HG03469 (cell line): ENCODE measurements around the gene MRPS15.
"Not testable (repeated sequence)": the region's sequence is repeated elsewhere in the genome, so short reads cannot be mapped to it uniquely, and the experiment has no call there.

Experiments
- ATAC-seq: cut with Tn5 transposase; IDR thresholded peaks from one replicate; pipeline ENCODE4 v1.9.1; 2021; ENCODE audit warnings: mild to moderate bottlenecking, moderate library complexity, moderate number of reproducible peaks; ENCODE audit not compliant: unreplicated experiment

The MRPS15 gene

DNA sequence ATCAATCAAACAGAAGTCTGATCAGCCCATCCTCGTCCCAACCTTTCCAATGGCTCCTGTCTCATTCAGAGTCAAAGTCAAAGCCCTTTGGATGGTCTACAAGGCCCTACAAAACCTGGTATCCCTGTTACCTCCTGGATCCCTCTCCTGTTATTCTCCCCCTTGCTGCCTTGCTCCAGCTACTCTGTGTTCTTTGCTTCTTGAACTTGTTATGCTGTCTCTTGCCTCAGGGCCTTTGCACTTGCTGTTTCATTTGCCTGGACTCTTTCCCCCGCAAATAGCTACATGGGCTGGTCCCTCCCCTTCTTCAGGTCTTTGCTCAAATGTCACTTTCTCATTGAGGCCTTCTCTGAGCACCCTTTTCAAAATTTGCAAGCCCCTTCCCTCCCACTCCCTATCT, 19.9 kb upstream of the MRPS15 start:
- no peak for ATAC-seq

DNA sequence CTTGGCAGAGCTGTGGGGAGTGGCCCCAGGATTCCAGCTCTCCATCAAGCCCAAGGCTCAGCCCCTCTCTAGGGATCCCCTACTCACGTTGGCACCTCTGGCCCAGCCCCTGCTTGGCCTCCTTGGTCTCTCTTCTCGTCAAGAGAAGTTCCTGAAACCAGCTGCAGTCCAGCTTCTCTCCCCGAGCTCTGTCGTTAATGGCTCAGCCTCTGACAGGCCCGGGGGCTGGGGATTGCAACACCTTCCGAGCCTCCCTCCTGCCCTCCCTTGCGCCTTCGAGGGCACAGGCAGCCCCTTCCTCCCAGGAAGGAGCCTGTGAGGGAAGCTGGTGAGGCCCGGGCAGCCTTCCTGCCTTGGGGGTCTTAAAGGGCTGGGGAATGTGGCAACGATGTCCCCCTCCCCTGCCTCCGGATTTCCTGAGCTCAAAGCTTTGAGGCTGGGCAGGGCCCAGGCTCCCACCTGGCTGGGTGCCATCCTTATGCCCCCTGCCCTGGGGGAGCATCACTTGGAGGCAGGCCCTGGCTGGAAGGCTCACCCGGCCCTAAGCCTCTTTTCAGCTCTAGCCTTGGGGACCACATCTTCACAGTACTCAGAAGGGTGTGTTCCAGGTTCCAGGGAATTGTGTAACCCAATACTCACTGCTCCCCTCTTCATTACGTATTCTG, 18.7 kb upstream of the MRPS15 start, which contains the start of gene CSF3R:
Gene CSF3R, minus strand, starts transcription at position 190 of the 665 bp plus-strand sequence. CDS start 3,417 bp downstream, outside the sequence.
- ATAC-seq = no peak

DNA sequence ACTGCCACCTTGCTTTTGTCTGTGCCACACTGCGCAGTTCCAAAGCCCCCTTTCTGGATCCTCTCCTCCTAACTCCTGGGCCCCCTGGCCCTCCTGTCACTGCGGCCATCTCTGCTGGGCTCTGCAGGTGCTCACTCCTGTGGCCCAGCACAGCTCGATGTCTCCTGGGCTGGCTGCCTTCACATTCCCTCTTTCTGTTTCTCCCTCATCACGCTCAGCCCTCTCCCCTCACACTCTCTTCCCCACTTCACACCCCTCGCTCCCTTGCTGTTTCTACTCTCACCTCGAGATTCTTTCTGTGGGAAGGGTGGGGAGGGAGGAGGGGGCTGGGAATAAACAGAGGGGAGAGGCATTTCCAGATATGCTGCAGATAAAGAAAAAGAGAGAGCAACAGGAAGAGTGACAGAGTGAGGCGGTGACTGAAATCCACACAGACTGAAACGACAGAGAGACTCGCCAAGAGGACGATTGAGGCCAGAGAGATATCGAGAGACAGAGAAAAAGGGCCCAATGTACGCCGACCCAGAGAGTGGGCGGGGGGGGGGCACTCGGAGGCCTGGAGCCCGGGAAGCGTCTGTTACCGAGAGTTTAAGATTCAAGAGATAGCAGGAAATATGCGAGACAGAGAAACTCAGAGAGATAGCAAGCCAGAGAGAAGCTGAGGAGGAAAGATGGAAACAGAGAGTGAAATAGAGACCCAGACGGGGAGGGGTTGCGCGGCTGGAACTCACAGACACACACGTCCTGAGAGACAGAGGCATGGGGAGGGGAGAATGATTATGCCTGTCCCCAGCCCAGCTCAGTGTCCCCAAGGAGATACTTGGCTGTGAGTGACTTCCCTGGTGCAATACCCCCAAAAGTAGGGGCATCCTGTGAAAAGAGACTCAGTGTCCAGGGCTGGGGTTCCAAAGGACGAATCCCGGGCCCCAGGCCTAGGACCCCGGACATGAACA, 17.9 kb upstream of the MRPS15 start:
- ATAC-seq = no peak

- ATAC-seq = no peak
Observed at GRCh38 chr1:36481091-36481490, 16.9 kb upstream of the MRPS15 start.

DNA sequence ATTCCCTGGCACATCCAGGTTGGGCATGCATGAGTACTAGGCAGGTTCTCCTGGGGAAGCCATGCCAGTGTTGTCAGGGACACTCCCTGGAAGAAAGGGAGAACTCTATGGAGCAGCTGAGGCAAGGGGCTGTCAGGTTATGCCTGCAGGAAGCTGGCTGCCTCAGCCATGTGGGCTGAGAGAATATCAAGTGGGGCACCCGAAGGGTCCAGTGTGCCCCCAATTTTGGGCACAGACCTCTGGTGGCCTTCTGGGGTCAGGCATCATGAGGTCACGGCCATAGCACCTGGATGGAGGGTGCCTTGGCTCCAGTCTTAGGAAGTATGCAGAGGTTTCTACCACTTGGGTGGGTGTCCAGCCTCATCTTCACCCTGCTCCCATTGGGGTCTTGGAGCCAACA, 16.0 kb upstream of the MRPS15 start:
- no peak for ATAC-seq

- no peak for ATAC-seq
Observed at GRCh38 chr1:36479505-36480051, 15.4 kb upstream of the MRPS15 start.

DNA sequence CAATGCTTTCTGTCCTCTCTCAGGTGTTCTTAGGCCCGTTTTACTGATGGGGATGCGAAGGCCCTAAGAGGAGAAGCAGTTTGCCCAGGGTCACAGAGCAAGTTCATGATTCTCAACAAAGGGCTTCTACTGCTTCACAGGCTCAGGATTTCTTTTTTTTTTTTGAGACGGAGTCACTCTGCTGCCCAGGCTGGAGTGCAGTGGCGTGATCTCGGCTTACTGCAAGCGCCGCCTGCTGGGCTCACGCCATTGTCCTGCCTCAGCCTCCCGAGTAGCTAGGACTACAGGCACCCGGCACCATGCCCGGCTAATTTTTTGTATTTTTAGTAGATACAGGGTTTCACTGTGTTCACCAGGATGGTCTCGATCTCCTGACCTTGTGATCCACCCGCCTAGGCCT, 13.4 kb upstream of the MRPS15 start:
- ATAC-seq = not testable (repeated sequence)

- no peak for ATAC-seq
Observed at GRCh38 chr1:36476945-36477344, 12.8 kb upstream of the MRPS15 start.

- no peak for ATAC-seq
Observed at GRCh38 chr1:36475910-36476604, 11.9 kb upstream of the MRPS15 start.

GRCh38 chr1:36475341-36475740, 11.2 kb upstream of the MRPS15 start:
- ATAC-seq = no peak

GRCh38 chr1:36472656-36473055, 8.5 kb upstream of the MRPS15 start:
- ATAC-seq = no peak

- ATAC-seq = no peak
Observed at GRCh38 chr1:36471830-36472641, 7.9 kb upstream of the MRPS15 start.

- no peak for ATAC-seq
Observed at GRCh38 chr1:36469163-36469562, 5.0 kb upstream of the MRPS15 start.

GRCh38 chr1:36467700-36468455, 3.7 kb upstream of the MRPS15 start:
- ATAC-seq = no peak

DNA sequence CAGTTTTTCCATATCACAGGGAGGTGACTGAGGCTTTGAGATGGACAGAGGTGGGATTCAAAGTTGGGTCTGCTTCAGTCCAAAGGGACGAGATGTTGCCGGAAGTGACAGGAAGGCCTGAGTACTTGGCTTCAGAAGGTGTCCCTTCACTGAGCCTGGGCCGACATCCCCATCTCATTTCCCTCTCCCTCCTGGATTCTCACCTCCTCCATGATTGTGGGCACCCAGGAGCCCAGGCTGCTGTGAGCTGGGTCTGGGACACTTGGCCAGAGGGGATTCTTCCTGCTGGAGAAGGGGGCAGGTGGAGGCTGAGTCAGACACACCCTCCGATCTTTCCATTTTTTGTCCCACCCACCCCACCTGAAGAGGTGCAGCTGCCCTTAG, 2.8 kb upstream of the MRPS15 start:
- ATAC-seq = no peak

- no peak for ATAC-seq
Observed at GRCh38 chr1:36466370-36467026, 2.3 kb upstream of the MRPS15 start.

DNA sequence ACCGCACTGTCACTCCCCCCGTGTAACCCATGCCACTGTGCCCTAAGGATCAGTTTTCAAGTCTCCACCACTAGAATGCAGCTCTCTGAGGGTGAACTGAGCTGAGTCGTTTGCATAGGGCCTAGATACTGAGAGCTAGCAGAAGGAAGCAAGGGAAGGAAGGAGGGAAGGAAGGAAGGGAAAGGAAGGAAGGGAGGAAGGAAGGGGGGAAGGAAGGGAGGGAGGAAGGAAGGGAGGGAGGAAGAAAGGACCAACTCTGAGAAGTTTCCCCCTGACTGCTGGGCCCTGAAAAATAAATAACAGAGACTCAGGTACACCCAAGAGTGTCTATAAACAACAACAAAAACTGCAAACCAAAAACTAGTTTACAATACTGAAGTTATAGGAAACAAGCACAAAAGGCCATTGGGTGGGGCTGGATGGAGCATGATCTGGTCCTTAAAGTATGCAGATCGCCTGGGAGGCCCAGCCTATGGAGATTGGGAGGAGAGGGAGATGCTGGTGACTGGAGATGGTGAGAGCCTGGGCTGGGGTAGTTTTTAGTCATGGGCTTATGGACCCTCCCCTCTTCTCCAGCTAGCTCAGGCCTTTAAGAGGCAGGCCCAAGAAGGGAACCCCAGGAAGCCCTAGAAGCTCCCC, 1.7 kb upstream of the MRPS15 start:
- no peak for ATAC-seq

DNA sequence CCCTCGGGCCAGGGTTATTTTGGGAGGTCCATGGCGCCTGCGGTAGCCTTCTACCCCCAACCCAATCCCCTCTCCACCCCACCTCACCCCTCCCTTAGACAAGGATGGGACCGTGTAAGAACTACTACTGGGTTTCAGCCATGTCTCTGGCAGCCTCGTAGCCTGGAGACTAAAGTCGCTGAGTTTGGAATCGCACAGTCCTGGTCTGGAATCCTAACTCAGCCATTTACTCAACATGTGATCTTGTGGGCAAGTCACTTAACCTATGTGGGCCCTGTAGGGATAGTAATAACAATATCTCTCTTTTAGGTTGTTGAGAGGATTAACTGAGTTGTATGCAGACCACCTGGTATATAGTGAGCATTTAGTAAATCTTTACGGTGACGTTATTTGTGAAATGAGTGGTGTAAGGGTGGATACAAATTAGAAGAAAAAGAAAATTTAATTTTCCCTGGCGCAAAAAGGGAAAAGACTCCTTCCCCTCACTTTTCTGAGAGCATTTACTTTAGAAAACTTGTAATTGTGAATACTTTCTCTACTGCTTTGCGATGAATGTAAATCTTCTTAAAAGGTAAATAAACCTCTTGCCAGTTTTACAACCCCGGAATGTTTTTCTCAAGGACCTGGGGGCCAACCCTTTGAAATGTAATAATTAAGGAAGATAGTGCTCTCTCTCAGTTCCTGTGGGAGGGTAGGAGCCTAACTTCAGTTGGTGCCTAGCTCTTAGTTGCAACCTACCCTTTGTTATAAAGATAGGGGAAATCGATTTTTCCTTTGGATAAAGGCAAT, 615 bp upstream of the MRPS15 start:
- ATAC-seq = no peak
